Parathyroid adenoma (tissue), 2 donors: ENCODE data around the gene CDC45.

Experiments used
- H2AFZ ChIP-seq: fragments of 300-600 bp; sonication (generic); one replicate; pipeline ENCODE4 v1.7.0; 2017; ENCODE audit warnings: antibody characterized with exemption, mild to moderate bottlenecking
- H3K27ac ChIP-seq: fragments of 300-600 bp; sonication (generic); one replicate; pipeline ENCODE4 v1.7.0; 2017
- H3K27me3 ChIP-seq: fragments of 300-600 bp; sonication (generic); one replicate; pipeline ENCODE4 v1.7.0; 2017; ENCODE audit warnings: low read length; ENCODE audit not compliant: control insufficient read depth, insufficient read depth
- H3K36me3 ChIP-seq: fragments of 300-600 bp; sonication (generic); one replicate; pipeline ENCODE4 v1.7.0; 2017; ENCODE audit warnings: low read length; ENCODE audit not compliant: control insufficient read depth, insufficient read depth
- H3K4me1 ChIP-seq: fragments of 300-600 bp; sonication (generic); one replicate; pipeline ENCODE4 v1.7.0; 2017; ENCODE audit warnings: control low read depth
- H3K4me2 ChIP-seq: fragments of 300-600 bp; sonication (generic); one replicate; pipeline ENCODE4 v1.7.0; 2017; ENCODE audit warnings: low read length
- H3K4me3 ChIP-seq: fragments of 300-600 bp; sonication (generic); one replicate; pipeline ENCODE4 v1.7.0; 2017; ENCODE audit warnings: low read depth, low read length
- H3K79me2 ChIP-seq: fragments of 300-600 bp; sonication (generic); one replicate; pipeline ENCODE4 v1.7.0; 2017; ENCODE audit warnings: control low read depth
- H3K9ac ChIP-seq: fragments of 300-600 bp; sonication (generic); one replicate; pipeline ENCODE4 v1.7.0; 2017; ENCODE audit warnings: mild to moderate bottlenecking
- H3K9me3 ChIP-seq: fragments of 300-600 bp; sonication (generic); one replicate; pipeline ENCODE4 v1.7.0; 2017; ENCODE audit warnings: low read length; ENCODE audit not compliant: control insufficient read depth
- TF ChIP-seq, protein P1 (sequence below): fragments of 300-600 bp; sonication (generic); IDR thresholded peaks from one replicate; pipeline ENCODE4 v1.7.0; 2017; ENCODE audit warnings: antibody characterized with exemption, mild to moderate bottlenecking
- donor health status: primary hyperparathyroidism.

Gene CDC45

DNA sequence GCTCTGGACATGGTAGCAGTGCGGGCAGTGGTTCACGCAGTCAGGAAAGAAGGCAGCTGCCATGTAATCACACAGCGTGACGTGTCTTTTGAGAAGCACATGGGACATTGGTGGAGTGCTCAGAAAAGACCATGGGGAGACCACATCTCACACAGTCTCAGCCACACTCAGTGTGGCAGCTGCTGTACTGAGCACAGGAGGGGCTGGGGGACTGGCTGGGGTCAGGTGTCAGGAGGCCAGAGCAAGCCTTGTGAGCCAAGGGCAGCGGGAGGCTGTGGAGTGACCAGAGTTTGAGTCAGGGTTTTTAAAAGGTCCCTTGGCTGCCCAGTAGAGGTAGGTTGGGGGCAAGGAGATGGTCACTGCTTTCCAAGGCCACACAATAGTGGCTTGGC is 26.0 kb downstream of the CDC45 start:
- Histone ChIP-seq H2AFZ (no peak overlapping the region), H3K79me2 (no peaks in the 10 kb centered on the region), H3K4me1 (no peaks in the 10 kb centered on the region), H3K9ac (no peak overlapping the region), H3K36me3 (no peaks in the 10 kb centered on the region), H3K27ac (no peak overlapping the region), H3K4me2 (no peak overlapping the region), H3K9me3 (no peaks in the 10 kb centered on the region), H3K4me3 (no peak overlapping the region), H3K27me3 (no peaks in the 10 kb centered on the region)
- TF ChIP-seq, protein P1, sequence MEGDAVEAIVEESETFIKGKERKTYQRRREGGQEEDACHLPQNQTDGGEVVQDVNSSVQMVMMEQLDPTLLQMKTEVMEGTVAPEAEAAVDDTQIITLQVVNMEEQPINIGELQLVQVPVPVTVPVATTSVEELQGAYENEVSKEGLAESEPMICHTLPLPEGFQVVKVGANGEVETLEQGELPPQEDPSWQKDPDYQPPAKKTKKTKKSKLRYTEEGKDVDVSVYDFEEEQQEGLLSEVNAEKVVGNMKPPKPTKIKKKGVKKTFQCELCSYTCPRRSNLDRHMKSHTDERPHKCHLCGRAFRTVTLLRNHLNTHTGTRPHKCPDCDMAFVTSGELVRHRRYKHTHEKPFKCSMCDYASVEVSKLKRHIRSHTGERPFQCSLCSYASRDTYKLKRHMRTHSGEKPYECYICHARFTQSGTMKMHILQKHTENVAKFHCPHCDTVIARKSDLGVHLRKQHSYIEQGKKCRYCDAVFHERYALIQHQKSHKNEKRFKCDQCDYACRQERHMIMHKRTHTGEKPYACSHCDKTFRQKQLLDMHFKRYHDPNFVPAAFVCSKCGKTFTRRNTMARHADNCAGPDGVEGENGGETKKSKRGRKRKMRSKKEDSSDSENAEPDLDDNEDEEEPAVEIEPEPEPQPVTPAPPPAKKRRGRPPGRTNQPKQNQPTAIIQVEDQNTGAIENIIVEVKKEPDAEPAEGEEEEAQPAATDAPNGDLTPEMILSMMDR, result no peak

DNA sequence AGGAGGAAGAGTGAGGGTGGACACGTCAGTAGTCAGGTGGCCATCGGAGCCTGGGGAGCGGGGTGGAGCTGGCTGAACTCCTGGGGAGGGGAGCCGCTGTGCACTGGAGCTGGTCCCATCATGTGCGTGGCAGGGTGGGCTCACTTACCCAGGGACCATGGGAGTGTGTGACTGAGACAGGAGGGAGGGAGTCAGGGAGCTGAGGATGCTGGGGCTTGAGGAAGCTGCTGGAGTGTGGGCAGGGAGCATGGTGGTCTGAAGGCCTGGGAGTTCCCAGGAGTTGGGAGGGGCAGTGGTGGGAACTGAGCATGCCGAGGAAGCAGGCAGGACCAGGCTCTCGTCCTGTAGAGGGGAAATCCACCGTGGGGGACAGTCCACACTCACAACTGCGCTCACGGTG is 26.5 kb downstream of the CDC45 start:
- Histone ChIP-seq H3K4me3 (no peak overlapping the region), H3K4me2 (no peak overlapping the region), H3K4me1 (no peaks in the 10 kb centered on the region), H3K27ac (no peak overlapping the region), H3K9me3 (no peaks in the 10 kb centered on the region), H3K79me2 (no peaks in the 10 kb centered on the region), H2AFZ (no peak overlapping the region), H3K27me3 (no peaks in the 10 kb centered on the region), H3K36me3 (no peaks in the 10 kb centered on the region), H3K9ac (no peak overlapping the region)
- TF ChIP-seq, protein P1, result no peak

DNA sequence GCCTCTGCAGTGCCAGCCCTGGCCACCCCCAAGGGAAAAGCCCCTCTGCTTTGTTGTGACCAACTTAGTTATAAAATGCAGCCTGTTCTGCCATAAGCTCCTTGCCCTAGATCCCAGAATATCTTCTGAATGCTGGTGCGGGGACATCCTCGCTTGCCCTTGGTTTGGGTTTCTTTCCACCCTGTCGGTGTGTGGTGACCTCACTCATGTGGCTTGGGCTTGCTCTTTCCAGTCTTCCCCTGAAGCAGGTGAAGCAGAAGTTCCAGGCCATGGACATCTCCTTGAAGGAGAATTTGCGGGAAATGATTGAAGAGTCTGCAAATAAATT is 27.8 kb downstream of the CDC45 start:
- Histone ChIP-seq H3K4me1 (no peaks in the 10 kb centered on the region), H3K27ac (no peak overlapping the region), H2AFZ (no peak overlapping the region), H3K36me3 (no peaks in the 10 kb centered on the region), H3K27me3 (no peaks in the 10 kb centered on the region), H3K79me2 (no peaks in the 10 kb centered on the region), H3K9me3 (no peaks in the 10 kb centered on the region), H3K4me3 (no peak overlapping the region), H3K4me2 (no peak overlapping the region), H3K9ac (no peak overlapping the region)
- TF ChIP-seq, protein P1, result no peak

DNA sequence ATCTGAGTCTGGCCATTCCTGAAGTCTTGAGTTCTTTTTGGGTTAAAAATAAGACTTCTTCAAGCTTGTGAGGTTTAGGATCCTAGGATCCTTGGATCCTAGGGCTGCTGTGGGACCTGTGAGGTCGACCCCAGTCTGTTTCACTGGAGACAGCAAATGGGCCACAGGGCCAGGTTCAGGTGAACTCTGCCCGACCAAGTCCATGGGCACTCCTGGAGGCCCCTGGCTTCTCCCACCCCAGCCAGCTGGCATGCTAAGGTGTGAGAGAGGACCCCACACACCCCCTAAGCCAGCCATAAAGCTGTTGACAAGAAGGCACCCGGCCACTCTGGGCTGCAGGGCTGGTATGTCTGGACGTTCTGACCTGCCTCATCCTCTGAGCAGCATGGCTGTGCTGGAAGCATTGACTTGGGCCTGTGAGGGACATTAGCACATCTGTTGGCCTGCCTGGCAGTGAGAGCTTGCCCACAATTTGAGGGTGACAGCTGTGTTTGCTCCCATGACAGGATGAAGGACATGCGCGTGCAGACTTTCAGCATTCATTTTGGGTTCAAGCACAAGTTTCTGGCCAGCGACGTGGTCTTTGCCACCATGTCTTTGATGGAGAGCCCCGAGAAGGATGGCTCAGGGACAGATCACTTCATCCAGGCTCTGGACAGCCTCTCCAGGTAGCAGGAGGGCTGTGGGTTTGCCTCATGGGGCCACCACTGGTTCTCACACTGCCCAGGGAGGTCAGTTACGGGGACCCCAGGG is 28.5 kb downstream of the CDC45 start:
- H3K4me3 ChIP-seq, result no peak overlapping the region
- no peaks in the 10 kb centered on the region for H3K4me1 ChIP-seq
- H3K79me2 ChIP-seq, result no peaks in the 10 kb centered on the region
- H3K27ac ChIP-seq, result no peak overlapping the region
- H3K27me3 ChIP-seq, result no peaks in the 10 kb centered on the region
- H3K36me3 ChIP-seq, result no peaks in the 10 kb centered on the region
- TF ChIP-seq, protein P1, result no peak
- H3K9ac ChIP-seq, result no peak overlapping the region
- H2AFZ ChIP-seq, result no peak overlapping the region
- H3K9me3 ChIP-seq, result no peaks in the 10 kb centered on the region
- no peak overlapping the region for H3K4me2 ChIP-seq

DNA sequence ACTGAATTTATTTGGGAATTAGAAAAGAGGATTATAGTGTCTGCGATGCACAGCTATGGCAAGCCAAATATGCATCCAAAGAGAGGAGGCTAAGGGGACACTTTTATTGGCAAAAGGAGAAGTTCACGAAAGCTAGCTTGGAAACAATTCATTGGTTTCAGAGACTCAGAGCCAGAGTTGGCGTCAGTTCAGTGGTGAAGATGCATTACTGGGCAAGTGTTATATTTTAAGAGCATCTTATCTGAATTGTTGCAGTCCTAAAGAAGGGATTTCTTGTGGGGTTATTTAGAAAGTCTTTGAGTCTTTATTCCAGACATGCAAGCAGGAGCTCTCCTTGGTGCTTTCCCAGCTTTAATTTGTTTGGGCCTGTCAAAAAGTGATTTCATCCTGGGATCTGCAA is 29.5 kb downstream of the CDC45 start:
- H2AFZ ChIP-seq, result no peak overlapping the region
- no peak overlapping the region for H3K4me3 ChIP-seq
- no peak overlapping the region for H3K4me2 ChIP-seq
- TF ChIP-seq, protein P1, result no peak
- no peaks in the 10 kb centered on the region for H3K36me3 ChIP-seq
- no peak overlapping the region for H3K9ac ChIP-seq
- no peak overlapping the region for H3K27ac ChIP-seq
- no peaks in the 10 kb centered on the region for H3K9me3 ChIP-seq
- no peaks in the 10 kb centered on the region for H3K4me1 ChIP-seq
- H3K79me2 ChIP-seq, result no peaks in the 10 kb centered on the region
- H3K27me3 ChIP-seq, result no peaks in the 10 kb centered on the region
